T-helper 1 cell treated with Interleukin-12 subunit alpha and Interleukin-12 subunit beta and Interleukin-4 antibody, amounts not matched to agents 30 ng/mL and 1 ng/mL, for 36 hours (primary cell): Measurements from ENCODE around the gene ZNF362. TPM values are rescaled to one million over a fixed set of nuclear protein-coding genes. Genes with fewer than 3 reads are reported as not detected.

ENCODE experiments used
- intact Hi-C: fragments of 100-400 bp; cut with micrococcal nuclease; formaldehyde crosslinking; loops from one replicate; pipeline ENCODE4 v1.15.1; 2024
- total RNA-seq: library from RNA; stranded (reverse); gene quantifications from 2 replicates; pipeline ENCODE4 v1.2.3, GENCODE V29; 2022

The ZNF362 gene
- total RNA-seq, 1 donor from 2014 or later, result 21.6 TPM

- intact Hi-C loops, result no loop called here
These were observed 12.0 kb upstream of the ZNF362 start for GRCh38 chr1:33244143-33244808.

GRCh38 chr1:33244809-33245186, 11.5 kb upstream of the ZNF362 start:
- intact Hi-C loops, result no loop called here

GRCh38 chr1:33246171-33246570, 10.1 kb upstream of the ZNF362 start:
- intact Hi-C loops, result no loop called here

GRCh38 chr1:33247545-33247944, 8.7 kb upstream of the ZNF362 start:
- intact Hi-C loops, result no loop called here

GRCh38 chr1:33248244-33248643, 8.0 kb upstream of the ZNF362 start:
- intact Hi-C loops, result no loop called here

GRCh38 chr1:33249422-33249821, 6.9 kb upstream of the ZNF362 start:
- intact Hi-C loops, result no loop called here

- intact Hi-C loops, result no loop called here
These were observed 6.1 kb upstream of the ZNF362 start for GRCh38 chr1:33250217-33250616.

GRCh38 chr1:33250724-33251123, 5.6 kb upstream of the ZNF362 start:
- intact Hi-C loops, result no loop called here

- intact Hi-C loops, result no loop called here
These were observed 1.8 kb upstream of the ZNF362 start for GRCh38 chr1:33254491-33254890.

GRCh38 chr1:33255347-33256220, 708 bp upstream of the ZNF362 start:
- intact Hi-C loops, result loop anchor here (1.0 to 5.0 kb wide), 4 partner anchors 39 to 217 kb away; partner anchors contain the start of gene ZSCAN20

- intact Hi-C loops, result loop anchor here (1.0 to 5.0 kb wide), 4 partner anchors 39 to 216 kb away; partner anchors contain the start of gene ZSCAN20
These were observed 146 bp upstream of the ZNF362 start for GRCh38 chr1:33256221-33256470.

- intact Hi-C loops, result loop anchor here (1.0 to 5.0 kb wide), 4 partner anchors 38 to 215 kb away; partner anchors contain the start of gene ZSCAN20
These were observed 997 bp downstream of the ZNF362 start for GRCh38 chr1:33257207-33257771.

- intact Hi-C loops, result loop anchor here (1.0 to 5.0 kb wide), 4 partner anchors 37 to 214 kb away; partner anchors contain the start of gene ZSCAN20
These were observed 1.8 kb downstream of the ZNF362 start for GRCh38 chr1:33257772-33258712.

- intact Hi-C loops, result loop anchor here (5.0 kb wide), 1 partner anchor 213 kb away; the partner anchor contains the start of gene ZSCAN20
These were observed 2.5 kb downstream of the ZNF362 start for GRCh38 chr1:33258788-33259274.

- intact Hi-C loops, result loop anchor here (5.0 kb wide), 1 partner anchor 212 kb away; the partner anchor contains the start of gene ZSCAN20
These were observed 3.6 kb downstream of the ZNF362 start for GRCh38 chr1:33259879-33260278.

GRCh38 chr1:33260439-33260838, 4.1 kb downstream of the ZNF362 start:
- intact Hi-C loops, result no loop called here

- intact Hi-C loops, result no loop called here
These were observed 5.1 kb downstream of the ZNF362 start for GRCh38 chr1:33261344-33261743.

GRCh38 chr1:33263890-33264504, 7.7 kb downstream of the ZNF362 start:
- intact Hi-C loops, result no loop called here

- intact Hi-C loops, result no loop called here
These were observed 9.7 kb downstream of the ZNF362 start for GRCh38 chr1:33265780-33266605.
